ENCODE measurements around the gene ABHD16B.

DNA sequence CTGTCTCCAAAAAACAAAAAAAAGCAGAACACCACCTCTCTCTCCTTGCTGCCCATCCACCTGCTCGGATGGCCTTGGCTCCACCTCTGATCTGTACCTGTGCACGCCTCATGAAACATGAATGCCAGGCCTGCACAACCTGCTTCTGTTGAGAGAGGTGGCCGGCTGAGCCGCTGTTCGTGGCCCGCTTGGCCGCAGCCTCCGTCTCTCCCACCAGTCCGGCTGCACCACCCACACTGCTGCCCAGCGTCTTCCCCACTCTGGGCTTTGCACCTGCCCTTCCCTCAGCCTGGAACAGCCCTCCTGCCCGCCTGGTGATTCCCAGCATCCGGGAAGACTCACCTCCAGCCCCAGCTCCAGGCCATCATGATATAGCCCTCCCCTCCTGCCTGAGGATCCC, 18.1 kb upstream of the ABHD16B start:
- TF ChIP-seq, protein P1, sequence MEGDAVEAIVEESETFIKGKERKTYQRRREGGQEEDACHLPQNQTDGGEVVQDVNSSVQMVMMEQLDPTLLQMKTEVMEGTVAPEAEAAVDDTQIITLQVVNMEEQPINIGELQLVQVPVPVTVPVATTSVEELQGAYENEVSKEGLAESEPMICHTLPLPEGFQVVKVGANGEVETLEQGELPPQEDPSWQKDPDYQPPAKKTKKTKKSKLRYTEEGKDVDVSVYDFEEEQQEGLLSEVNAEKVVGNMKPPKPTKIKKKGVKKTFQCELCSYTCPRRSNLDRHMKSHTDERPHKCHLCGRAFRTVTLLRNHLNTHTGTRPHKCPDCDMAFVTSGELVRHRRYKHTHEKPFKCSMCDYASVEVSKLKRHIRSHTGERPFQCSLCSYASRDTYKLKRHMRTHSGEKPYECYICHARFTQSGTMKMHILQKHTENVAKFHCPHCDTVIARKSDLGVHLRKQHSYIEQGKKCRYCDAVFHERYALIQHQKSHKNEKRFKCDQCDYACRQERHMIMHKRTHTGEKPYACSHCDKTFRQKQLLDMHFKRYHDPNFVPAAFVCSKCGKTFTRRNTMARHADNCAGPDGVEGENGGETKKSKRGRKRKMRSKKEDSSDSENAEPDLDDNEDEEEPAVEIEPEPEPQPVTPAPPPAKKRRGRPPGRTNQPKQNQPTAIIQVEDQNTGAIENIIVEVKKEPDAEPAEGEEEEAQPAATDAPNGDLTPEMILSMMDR (IDR thresholded peaks at IDR 0.05), result no peak
- TF ChIP-seq POLR2AphosphoS5 (IDR thresholded peaks at IDR 0.05) (no peak), EP300 (IDR thresholded peaks at IDR 0.05) (no peak)

Measured in stomach (tissue), 4 donors.